Stomach smooth muscle (tissue), 2 donors: ENCODE data around the gene STKLD1.

Experiments used
- H3K27ac ChIP-seq: one replicate; pipeline ENCODE4 v1.7.0; 2013; ENCODE audit warnings: mild to moderate bottlenecking, low read length, inconsistent platforms
- H3K27me3 ChIP-seq, 2 donors: one replicate each; pipeline ENCODE4 v1.7.0; 2013; ENCODE audit warnings: low read length in 2 of 2; ENCODE audit not compliant: insufficient read depth in 2 of 2, control insufficient read depth in 1 of 2
- H3K36me3 ChIP-seq, 2 donors: one replicate each; pipeline ENCODE4 v1.7.0; 2013; ENCODE audit warnings: low read length in 2 of 2; ENCODE audit not compliant: control insufficient read depth in 2 of 2, insufficient read depth in 2 of 2
- H3K4me1 ChIP-seq: one replicate; pipeline ENCODE4 v1.7.0; 2013; ENCODE audit warnings: low read length; ENCODE audit not compliant: control insufficient read depth, insufficient read depth
- H3K4me3 ChIP-seq, 2 donors: one replicate each; pipeline ENCODE4 v1.7.0; 2013; ENCODE audit warnings: low read length in 2 of 2
- H3K9ac ChIP-seq, 2 donors: one replicate each; pipeline ENCODE4 v1.7.0; 2013; ENCODE audit warnings: low read length in 2 of 2, mild to moderate bottlenecking in 1 of 2
- H3K9me3 ChIP-seq, 2 donors: one replicate each; pipeline ENCODE4 v1.7.0; 2013; ENCODE audit warnings: low read length in 2 of 2; ENCODE audit not compliant: control insufficient read depth in 2 of 2
- donor health status: healthy.
- donor health status: Pancreatic carcinoma.

The STKLD1 gene

DNA sequence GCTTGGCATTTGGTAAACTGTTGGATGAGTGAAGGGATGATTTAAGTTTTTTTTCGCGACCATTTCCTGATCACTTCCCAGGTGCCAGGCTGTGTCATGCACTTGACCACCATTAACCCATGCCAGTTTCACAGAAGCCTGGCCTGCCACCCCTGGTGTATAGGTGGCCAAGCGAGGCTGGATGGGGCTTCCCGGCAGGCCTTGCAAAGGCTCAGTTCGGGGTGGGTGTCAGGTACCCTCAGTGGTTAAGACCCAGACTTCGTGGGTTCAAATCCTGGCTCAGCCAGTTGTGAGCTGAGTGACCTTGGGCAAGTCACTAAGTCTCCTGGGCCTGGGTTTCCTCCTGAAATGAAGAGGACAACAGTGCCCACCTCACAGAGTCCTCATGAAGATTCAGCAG is 30.6 kb upstream of the STKLD1 start:
- H3K9me3 ChIP-seq, result no peaks in the 10 kb centered on the region
- no peak overlapping the region for H3K4me3 ChIP-seq
- peaks cover 27% of the 10 kb centered on the region for H3K4me1 ChIP-seq
- H3K27ac ChIP-seq, result no peak overlapping the region
- peak overlapping the region in 1 of 2 donors; percentile 13 for H3K9ac ChIP-seq
- H3K27me3 ChIP-seq, result no peaks in the 10 kb centered on the region
- peaks cover 51 to 53% of the 10 kb centered on the region in 2 donors for H3K36me3 ChIP-seq

DNA sequence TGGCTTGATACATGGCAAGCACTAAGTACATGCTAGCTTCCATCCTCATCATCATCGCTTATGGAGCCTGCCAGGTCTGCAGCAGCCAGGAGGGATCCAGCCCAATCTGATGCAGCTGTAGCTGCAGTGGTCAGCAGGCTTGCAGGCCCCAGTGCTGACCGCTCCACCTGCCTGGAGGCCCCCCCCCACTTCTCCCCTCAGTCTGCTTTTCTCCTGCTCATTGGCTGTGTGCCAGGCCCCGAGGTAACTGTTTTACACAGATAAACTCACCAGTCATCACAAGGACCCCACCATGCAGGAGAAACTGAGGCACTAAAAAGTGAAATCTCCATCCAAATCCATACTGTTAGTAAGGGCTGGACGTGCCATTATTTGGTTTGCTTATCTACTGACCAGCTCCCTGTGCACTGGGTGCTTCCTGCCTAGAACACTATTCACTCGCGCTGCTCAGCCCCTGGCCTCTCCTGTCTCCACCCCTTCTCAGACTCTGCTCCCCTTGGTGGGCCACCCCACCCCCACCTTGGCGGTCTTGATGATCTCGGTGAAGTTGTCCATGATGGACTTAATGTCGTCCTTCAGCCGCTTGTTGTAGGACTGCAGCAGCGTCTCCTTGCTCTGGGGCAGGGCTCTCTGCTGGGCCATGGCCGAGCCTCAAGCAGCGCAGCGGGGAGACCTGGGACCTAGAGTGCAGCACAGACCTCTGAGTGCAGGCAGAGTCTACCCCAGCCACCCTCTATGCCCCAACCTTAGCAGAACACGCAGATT is 30.0 kb upstream of the STKLD1 start:
- Histone ChIP-seq H3K4me3 (peak overlapping the region; percentile 71 to 99), H3K27ac (peak overlapping the region; percentile 60), H3K9me3 (no peaks in the 10 kb centered on the region), H3K27me3 (no peaks in the 10 kb centered on the region), H3K36me3 (peaks cover 53 to 54% of the 10 kb centered on the region in 2 donors), H3K4me1 (peaks cover 27% of the 10 kb centered on the region), H3K9ac (peak overlapping the region; percentile 55 to 79)

- Histone ChIP-seq H3K27ac (peak overlapping the region; percentile 94), H3K27me3 (no peaks in the 10 kb centered on the region), H3K36me3 (peaks cover 60 to 62% of the 10 kb centered on the region in 2 donors), H3K4me1 (peaks cover 31% of the 10 kb centered on the region), H3K9ac (peak overlapping the region; percentile 98), H3K4me3 (peak overlapping the region; percentile 98 to 99), H3K9me3 (no peaks in the 10 kb centered on the region)
These were observed 28.6 kb upstream of the STKLD1 start for GRCh38 chr9:133347515-133347984.

DNA sequence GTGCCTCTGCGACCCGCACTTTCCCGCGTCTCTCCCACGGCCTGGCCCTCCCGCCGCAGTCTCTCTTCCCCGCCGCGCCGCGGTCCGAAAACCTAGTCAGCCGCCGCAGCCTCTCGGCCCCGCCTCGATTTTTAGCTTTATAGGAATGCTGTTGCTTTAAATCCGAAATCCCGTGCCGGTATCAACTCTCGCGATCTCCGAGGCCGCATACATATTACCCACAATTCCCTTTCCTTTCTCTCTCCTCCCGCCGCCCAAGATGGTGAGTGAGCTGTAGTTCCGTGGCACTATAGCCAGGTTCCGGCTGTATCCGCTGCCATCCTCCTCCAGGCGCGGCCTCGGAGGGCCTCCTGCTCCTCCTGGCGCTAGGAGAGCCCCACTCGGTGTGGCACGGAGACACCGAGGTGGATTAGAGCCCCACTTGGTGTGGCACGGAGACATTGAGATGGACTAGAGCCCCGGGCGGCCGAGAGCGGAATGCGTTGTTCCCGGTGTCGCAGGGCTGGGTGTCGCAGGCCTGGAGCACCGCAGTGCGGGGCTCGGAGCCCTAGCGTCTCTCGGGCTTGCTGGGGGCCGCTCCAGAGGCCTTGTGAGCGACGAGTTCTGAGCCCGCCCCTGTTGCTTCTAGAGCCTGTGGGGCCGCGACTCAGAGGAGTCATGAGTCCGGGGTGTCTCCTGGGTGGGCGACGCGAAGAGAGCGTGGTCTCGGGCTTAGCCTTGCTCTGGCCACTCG is 28.0 kb upstream of the STKLD1 start, which contains the start of the genes MED22 and RPL7A:
TSS of gene MED22 (minus strand) at position 147 of the 733 bp plus-strand sequence. CDS start 1,469 bp downstream, outside the sequence.
TSS of gene RPL7A (plus strand) at position 234 of the 733 bp plus-strand sequence. CDS start at position 260, 26 bp downstream.
- Histone ChIP-seq H3K4me1 (peaks cover 31% of the 10 kb centered on the region), H3K27me3 (no peaks in the 10 kb centered on the region), H3K9me3 (no peaks in the 10 kb centered on the region), H3K36me3 (peaks cover 59 to 61% of the 10 kb centered on the region in 2 donors), H3K27ac (peak within 1 kb of the TSS; percentile 94), H3K4me3 (peak within 1 kb of the TSS; percentile 98 to 99), H3K9ac (peak within 1 kb of the TSS; percentile 98)

GRCh38 chr9:133348718-133349573 is 27.2 kb upstream of the STKLD1 start:
- Histone ChIP-seq H3K36me3 (peaks cover 51 to 55% of the 10 kb centered on the region in 2 donors), H3K4me3 (peak overlapping the region; percentile 98 to 99), H3K4me1 (peaks cover 31% of the 10 kb centered on the region), H3K9me3 (no peaks in the 10 kb centered on the region), H3K27ac (peak overlapping the region; percentile 94), H3K9ac (peak overlapping the region; percentile 98), H3K27me3 (no peaks in the 10 kb centered on the region)

- H3K9ac ChIP-seq, result no peak overlapping the region
These were observed 26.1 kb upstream of the STKLD1 start for GRCh38 chr9:133349965-133350616.

DNA sequence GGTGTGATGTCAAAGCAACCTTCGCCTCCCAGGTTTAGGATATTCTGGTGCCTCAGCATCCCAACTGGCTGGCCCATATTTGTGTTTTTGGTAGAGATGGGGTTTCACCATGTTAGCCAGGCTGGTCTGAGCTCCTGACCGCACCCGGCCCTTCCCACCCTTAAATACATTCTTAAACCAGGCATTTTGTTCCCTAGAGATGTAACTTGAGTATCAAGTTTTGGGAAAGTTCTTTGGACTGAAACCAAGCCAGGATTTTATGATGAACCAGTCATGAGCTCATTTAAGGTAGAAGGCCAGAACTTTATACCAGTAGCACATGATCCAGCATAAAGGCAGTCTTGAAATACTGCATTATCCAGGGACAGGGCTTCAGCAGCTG is 24.6 kb upstream of the STKLD1 start:
- no peak overlapping the region for H3K27ac ChIP-seq
- peaks cover 37% of the 10 kb centered on the region in 2 donors for H3K36me3 ChIP-seq
- H3K27me3 ChIP-seq, result no peaks in the 10 kb centered on the region
- H3K4me1 ChIP-seq, result peaks cover 36% of the 10 kb centered on the region
- H3K9me3 ChIP-seq, result no peaks in the 10 kb centered on the region
- no peak overlapping the region for H3K9ac ChIP-seq
- H3K4me3 ChIP-seq, result no peak overlapping the region

More at GRCh38 chr9:133349965-133350616, 26.1 kb upstream of the STKLD1 start:
- no peaks in the 10 kb centered on the region for H3K9me3 ChIP-seq
- H3K4me1 ChIP-seq, result peaks cover 33% of the 10 kb centered on the region
- no peaks in the 10 kb centered on the region for H3K27me3 ChIP-seq
- H3K27ac ChIP-seq, result no peak overlapping the region
- H3K36me3 ChIP-seq, result peaks cover 40 to 44% of the 10 kb centered on the region in 2 donors
- no peak overlapping the region for H3K4me3 ChIP-seq

DNA sequence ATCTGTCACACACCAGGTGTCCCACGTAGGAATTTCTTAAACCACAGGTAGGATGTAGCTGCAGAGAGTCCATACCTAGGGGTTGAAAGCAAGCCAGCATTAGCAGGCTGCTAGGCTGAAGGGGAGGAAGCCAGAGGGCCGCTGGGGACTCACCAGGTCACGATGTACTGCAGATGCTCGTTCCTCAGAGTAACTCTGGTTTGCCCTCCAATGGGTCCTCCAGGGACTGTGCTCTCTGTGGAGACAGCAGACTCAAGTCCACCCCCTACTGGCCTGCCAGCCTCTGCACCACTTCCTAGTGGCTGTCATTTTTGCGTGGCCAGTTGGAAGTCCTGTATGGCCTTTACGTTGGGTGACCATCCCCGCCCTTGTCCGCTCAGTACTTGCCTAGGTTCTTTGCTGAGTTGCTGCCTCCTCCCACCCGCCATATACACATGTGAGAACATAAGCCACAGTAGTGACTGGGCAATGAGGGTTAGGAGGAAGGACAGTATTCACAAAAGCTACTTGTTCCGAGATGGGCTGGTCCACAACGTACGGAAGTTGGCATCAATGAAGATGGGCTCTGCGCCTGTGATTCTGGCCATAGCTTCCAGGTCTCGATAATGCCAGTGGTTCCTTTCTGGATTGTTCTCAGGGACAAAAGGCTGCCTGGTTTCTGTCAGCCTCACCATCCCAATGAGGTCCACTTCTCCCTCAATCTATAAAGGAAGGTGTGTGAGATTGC is 24.1 kb upstream of the STKLD1 start:
- Histone ChIP-seq H3K9ac (no peak overlapping the region), H3K9me3 (no peaks in the 10 kb centered on the region), H3K4me3 (no peak overlapping the region), H3K4me1 (peaks cover 34% of the 10 kb centered on the region), H3K36me3 (peaks cover 37% of the 10 kb centered on the region in 2 donors), H3K27ac (no peak overlapping the region), H3K27me3 (no peaks in the 10 kb centered on the region)

DNA sequence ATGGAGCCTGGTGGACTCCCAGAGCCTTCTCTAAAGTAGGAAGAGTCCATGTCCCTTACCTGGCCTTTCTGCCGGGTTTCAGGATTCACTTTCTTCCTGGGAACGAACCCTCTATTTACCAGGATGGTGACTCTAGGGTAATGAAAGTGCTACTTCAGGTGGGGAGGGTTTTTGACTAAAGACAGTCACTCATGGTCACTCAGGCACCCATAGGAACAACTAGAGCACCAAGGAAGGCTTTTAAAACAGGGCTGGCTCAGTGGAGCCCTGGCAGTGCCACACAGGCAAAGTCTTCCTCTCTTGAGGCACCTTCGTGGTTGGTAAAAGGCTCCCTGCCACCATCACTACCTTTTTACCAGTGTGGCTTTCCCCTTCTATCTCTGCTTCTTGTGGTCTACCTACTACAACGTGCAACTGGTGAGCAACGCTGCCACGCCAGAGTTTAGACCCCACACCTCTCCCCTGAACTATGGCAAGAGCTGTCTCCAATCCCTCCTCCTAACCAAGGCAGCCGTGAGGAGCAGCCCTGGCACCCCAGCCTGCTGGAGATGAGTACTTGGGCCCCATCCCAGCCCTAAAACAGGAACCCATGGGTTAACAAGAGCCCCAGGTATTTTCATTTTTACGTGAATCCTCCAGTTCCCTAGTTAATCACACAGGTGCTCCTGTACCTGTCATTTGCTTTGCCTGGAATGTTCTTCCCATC is 23.4 kb upstream of the STKLD1 start:
- Histone ChIP-seq H3K27me3 (no peaks in the 10 kb centered on the region), H3K4me1 (peaks cover 40% of the 10 kb centered on the region), H3K4me3 (no peak overlapping the region), H3K27ac (no peak overlapping the region), H3K9me3 (no peaks in the 10 kb centered on the region), H3K36me3 (peaks cover 37% of the 10 kb centered on the region in 2 donors), H3K9ac (no peak overlapping the region)
